ENCODE measurements around the gene PRLH. TPM values are rescaled to one million over a fixed set of nuclear protein-coding genes. Genes with fewer than 3 reads are reported as not detected.

The PRLH gene
- total RNA-seq, 1 donor: not detected

Small RNAs within 50 kb of the gene (small RNA-seq; reads per million reads assigned to genes)
- 0.57 reads per million for gene RNU6-1140P

Other genes with a start within 250 kb of the PRLH start
- gene COL6A3, start 152.4 kb upstream of the PRLH start, total RNA-seq (ENCODE audit: low replicate concordance): 1,372 and 1,478 TPM in 2 replicates
- 5.2 and 6.1 TPM in 2 replicates for gene MLPH, start 79.3 kb upstream of the PRLH start, total RNA-seq (ENCODE audit: low replicate concordance)
- gene RAB17, start 24.2 kb downstream of the PRLH start, total RNA-seq (ENCODE audit: low replicate concordance): 0.54 and 3.5 TPM in 2 replicates
- 29.2 and 49.0 TPM in 2 replicates for gene LRRFIP1, start 61.0 kb downstream of the PRLH start, total RNA-seq (ENCODE audit: low replicate concordance)
- gene RBM44, start 232.2 kb downstream of the PRLH start, total RNA-seq (ENCODE audit: low replicate concordance): 0.27 and 0.65 TPM in 2 replicates

Data from fibroblast of the aortic adventitia (primary cell).